Neuronal stem cell (in vitro differentiated cells): ENCODE data around the gene GDF2.

Experiments
- DNase-seq: peaks from one replicate; pipeline ENCODE4 v3.0.0-alpha.2; 2013; ENCODE audit warnings: low spot score
- H2AFZ ChIP-seq: one replicate; pipeline ENCODE4 v1.6.1; 2013; ENCODE audit warnings: mild to moderate bottlenecking, low read length, inconsistent platforms
- H2AK5ac ChIP-seq: 2 replicates; pipeline ENCODE4 v1.6.1; 2013; ENCODE audit warnings: low read depth, mild to moderate bottlenecking, inconsistent platforms, low read length, moderate library complexity, mixed read lengths
- H2BK120ac ChIP-seq: 2 replicates; pipeline ENCODE4 v1.6.1; 2013; ENCODE audit warnings: low read depth, mild to moderate bottlenecking, inconsistent platforms, low read length, moderate library complexity, mixed read lengths
- H2BK12ac ChIP-seq: one replicate; pipeline ENCODE4 v1.6.1; 2013; ENCODE audit warnings: low read length, inconsistent platforms
- H2BK15ac ChIP-seq: 2 replicates; pipeline ENCODE4 v1.6.1; 2013; ENCODE audit warnings: mild to moderate bottlenecking, low read length, inconsistent platforms, mixed read lengths
- H2BK5ac ChIP-seq: one replicate; pipeline ENCODE4 v1.6.1; 2013; ENCODE audit warnings: inconsistent platforms, mild to moderate bottlenecking, low read length, moderate library complexity
- H3K14ac ChIP-seq: one replicate; pipeline ENCODE4 v1.6.1; 2013; ENCODE audit warnings: low read length, inconsistent platforms
- H3K18ac ChIP-seq: 2 replicates; pipeline ENCODE4 v1.6.1; 2013; ENCODE audit warnings: low read length, inconsistent platforms
- H3K23ac ChIP-seq: 2 replicates; pipeline ENCODE4 v1.6.1; 2013; ENCODE audit warnings: low read depth, mild to moderate bottlenecking, mixed read lengths, low read length, inconsistent platforms; ENCODE audit not compliant: poor library complexity
- H3K27ac ChIP-seq: replicated peaks from 3 replicates; pipeline ENCODE4 v1.5.1; 2013; ENCODE audit warnings: low read length, inconsistent platforms
- H3K27me3 ChIP-seq, 3 experiments: 2 replicates each; pipeline ENCODE4 v1.6.1; 2013; ENCODE audit warnings: low read length in 3 of 3, mild to moderate bottlenecking in 2 of 3, inconsistent platforms in 1 of 3, low read depth in 1 of 3, mixed read lengths in 1 of 3, moderate library complexity in 1 of 3; ENCODE audit not compliant: control insufficient read depth in 3 of 3, insufficient read depth in 3 of 3
- H3K36me3 ChIP-seq, 2 donors: replicated peaks in 1 of 2; 2 replicates each; pipeline ENCODE4 v1.6.1; 2013; ENCODE audit warnings: low read length in 2 of 2; ENCODE audit not compliant: control insufficient read depth in 2 of 2, insufficient read depth in 2 of 2
- H3K4ac ChIP-seq: 2 replicates; pipeline ENCODE4 v1.6.1; 2013; ENCODE audit warnings: inconsistent platforms, mild to moderate bottlenecking, low read length, moderate library complexity
- H3K4me1 ChIP-seq, 2 donors: 1 replicate in 1 of 2; 2 replicates in 1 of 2; pipeline ENCODE4 v1.6.1; 2013; ENCODE audit warnings: low read length in 2 of 2, low read depth in 1 of 2; ENCODE audit not compliant: control insufficient read depth in 2 of 2, insufficient read depth in 1 of 2
- H3K4me2 ChIP-seq: one replicate; pipeline ENCODE4 v1.6.1; 2013; ENCODE audit warnings: mild to moderate bottlenecking, low read length, inconsistent platforms; ENCODE audit not compliant: insufficient read depth, poor library complexity, severe bottlenecking
- H3K4me3 ChIP-seq, 2 donors: 2 replicates each; pipeline ENCODE4 v1.5.1; 2013; ENCODE audit warnings: low read length in 2 of 2, mild to moderate bottlenecking in 2 of 2, inconsistent platforms in 1 of 2, moderate library complexity in 1 of 2
- H3K79me1 ChIP-seq: one replicate; pipeline ENCODE4 v1.6.1; 2013; ENCODE audit warnings: low read depth, mild to moderate bottlenecking, inconsistent platforms, low read length, moderate library complexity
- H3K9ac ChIP-seq: one replicate; pipeline ENCODE4 v1.6.1; 2013; ENCODE audit warnings: mild to moderate bottlenecking, low read depth, low read length, inconsistent platforms; ENCODE audit not compliant: poor library complexity
- H3K9me3 ChIP-seq, 2 donors: replicated peaks in 1 of 2; 2 replicates each; pipeline versions ENCODE3 to v1.6.1; 2013; ENCODE audit warnings: low read length in 2 of 2, mild to moderate bottlenecking in 2 of 2, inconsistent platforms in 1 of 2, low read depth in 1 of 2, mixed read lengths in 1 of 2, moderate library complexity in 1 of 2; ENCODE audit not compliant: control insufficient read depth in 2 of 2, insufficient read depth in 1 of 2
- H4K8ac ChIP-seq: one replicate; pipeline ENCODE4 v1.6.1; 2013; ENCODE audit warnings: low read depth, mild to moderate bottlenecking, inconsistent platforms, low read length, moderate library complexity
- H4K91ac ChIP-seq: one replicate; pipeline ENCODE4 v1.6.1; 2013; ENCODE audit warnings: low read length, low read depth, mild to moderate bottlenecking, inconsistent platforms; ENCODE audit not compliant: poor library complexity
- WGBS, 2 donors: extraction: QIAGEN DNeasy Blood & Tissue Kit; methylation state at CpG; one replicate each; pipeline ENCODE4 v1.1.7; 2013; ENCODE audit warnings: missing lambda C conversion rate in 2 of 2, mixed read lengths in 1 of 2; ENCODE audit not compliant: insufficient read length in 2 of 2, insufficient replicate concordance in 1 of 2; ENCODE audit errors: extremely low coverage in 2 of 2; 5-methylcytosine and 5-hydroxymethylcytosine counted together

The GDF2 gene

GRCh38 chr10:47311193-47311931, 10.9 kb upstream of the GDF2 start:
- Histone ChIP-seq H3K18ac (no peak overlapping the region), H4K8ac (no peak overlapping the region), H3K4me3 (no peak overlapping the region), H3K27ac (no peak overlapping the region), H2AK5ac (no peak overlapping the region), H3K36me3 (no peaks in the 10 kb centered on the region), H3K27me3 (no peaks in the 10 kb centered on the region), H2AFZ (no peak overlapping the region), H3K4me2 (no peak overlapping the region), H2BK120ac (no peak overlapping the region), H3K4me1 (peaks cover 0 to 4% of the 10 kb centered on the region in 2 donors), H3K4ac (no peak overlapping the region), H2BK15ac (no peak overlapping the region), H4K91ac (no peak overlapping the region), H3K9me3 (no peaks in the 10 kb centered on the region), H3K23ac (peak overlapping the region; percentile 8), H3K14ac (no peak overlapping the region), H3K9ac (no peak overlapping the region), H2BK12ac (no peak overlapping the region), H3K79me1 (no peaks in the 10 kb centered on the region), H2BK5ac (no peak overlapping the region)
- no peak for DNase-seq
- no CpG with 5 or more reads among the region's 10 CpGs for WGBS, 2 donors

- H2AFZ ChIP-seq: no peak overlapping the region
- H3K4me2 ChIP-seq: no peak overlapping the region
- peaks cover 0 to 5% of the 10 kb centered on the region in 2 donors for H3K4me1 ChIP-seq
- H4K8ac ChIP-seq: no peak overlapping the region
- no peaks in the 10 kb centered on the region for H3K9me3 ChIP-seq
- H2BK12ac ChIP-seq: no peak overlapping the region
- H2BK5ac ChIP-seq: no peak overlapping the region
- H3K9ac ChIP-seq: no peak overlapping the region
- WGBS, 2 donors: no CpG with 5 or more reads among the region's 20 CpGs
- no peak overlapping the region for H3K27ac ChIP-seq
- no peaks in the 10 kb centered on the region for H3K36me3 ChIP-seq
- no peaks in the 10 kb centered on the region for H3K27me3 ChIP-seq
- no peak overlapping the region for H3K18ac ChIP-seq
- peak; percentile 61 for DNase-seq
- no peak overlapping the region for H2BK15ac ChIP-seq
- H2AK5ac ChIP-seq: no peak overlapping the region
- no peak overlapping the region for H2BK120ac ChIP-seq
- no peak overlapping the region for H4K91ac ChIP-seq
- H3K4me3 ChIP-seq: peak overlapping the region in 1 of 2 donors; percentile 16
- peak overlapping the region; percentile 66 for H3K23ac ChIP-seq
- H3K4ac ChIP-seq: no peak overlapping the region
- no peak overlapping the region for H3K14ac ChIP-seq
- H3K79me1 ChIP-seq: no peaks in the 10 kb centered on the region
These were observed 10.2 kb upstream of the GDF2 start for GRCh38 chr10:47311932-47312662.

- no peak overlapping the region for H2BK15ac ChIP-seq
- no peak overlapping the region for H3K4me2 ChIP-seq
- no peak overlapping the region for H3K23ac ChIP-seq
- no CpG with 5 or more reads among the region's 7 CpGs for WGBS, 2 donors
- H2AK5ac ChIP-seq: no peak overlapping the region
- H3K4me3 ChIP-seq: peak overlapping the region in 1 of 2 donors; percentile 16
- no peak overlapping the region for H4K91ac ChIP-seq
- no peak overlapping the region for H3K4ac ChIP-seq
- no peaks in the 10 kb centered on the region for H3K9me3 ChIP-seq
- H3K27ac ChIP-seq: no peak overlapping the region
- no peak overlapping the region for H3K14ac ChIP-seq
- H3K79me1 ChIP-seq: no peaks in the 10 kb centered on the region
- H2BK5ac ChIP-seq: no peak overlapping the region
- H3K4me1 ChIP-seq: peaks cover 0 to 5% of the 10 kb centered on the region in 2 donors
- no peak for DNase-seq
- no peak overlapping the region for H2AFZ ChIP-seq
- no peak overlapping the region for H2BK12ac ChIP-seq
- no peaks in the 10 kb centered on the region for H3K36me3 ChIP-seq
- H2BK120ac ChIP-seq: no peak overlapping the region
- no peak overlapping the region for H3K9ac ChIP-seq
- no peak overlapping the region for H3K18ac ChIP-seq
- no peak overlapping the region for H4K8ac ChIP-seq
- no peaks in the 10 kb centered on the region for H3K27me3 ChIP-seq
These were observed 9.6 kb upstream of the GDF2 start for GRCh38 chr10:47312663-47312995.

GRCh38 chr10:47314416-47314970, 7.8 kb upstream of the GDF2 start:
- H2BK12ac ChIP-seq: no peak overlapping the region
- no peak overlapping the region for H3K14ac ChIP-seq
- no peak overlapping the region for H3K4me2 ChIP-seq
- no peaks in the 10 kb centered on the region for H3K36me3 ChIP-seq
- no peaks in the 10 kb centered on the region for H3K79me1 ChIP-seq
- peak overlapping the region; percentile 77 for H4K8ac ChIP-seq
- H4K91ac ChIP-seq: no peak overlapping the region
- no peak for DNase-seq
- peaks cover 0 to 1% of the 10 kb centered on the region in 2 donors for H3K4me1 ChIP-seq
- H3K23ac ChIP-seq: peak overlapping the region; percentile 40
- H3K4me3 ChIP-seq: no peak overlapping the region
- H2AFZ ChIP-seq: no peak overlapping the region
- H3K9ac ChIP-seq: no peak overlapping the region
- no CpG with 5 or more reads among the region's 9 CpGs for WGBS, 2 donors
- no peaks in the 10 kb centered on the region for H3K9me3 ChIP-seq
- H3K4ac ChIP-seq: no peak overlapping the region
- H2AK5ac ChIP-seq: no peak overlapping the region
- no peak overlapping the region for H3K27ac ChIP-seq
- H3K27me3 ChIP-seq: no peaks in the 10 kb centered on the region
- no peak overlapping the region for H2BK15ac ChIP-seq
- H2BK120ac ChIP-seq: no peak overlapping the region
- no peak overlapping the region for H3K18ac ChIP-seq
- H2BK5ac ChIP-seq: no peak overlapping the region
